ENCODE results near the gene AFP.

- TF ChIP-seq, protein P1, sequence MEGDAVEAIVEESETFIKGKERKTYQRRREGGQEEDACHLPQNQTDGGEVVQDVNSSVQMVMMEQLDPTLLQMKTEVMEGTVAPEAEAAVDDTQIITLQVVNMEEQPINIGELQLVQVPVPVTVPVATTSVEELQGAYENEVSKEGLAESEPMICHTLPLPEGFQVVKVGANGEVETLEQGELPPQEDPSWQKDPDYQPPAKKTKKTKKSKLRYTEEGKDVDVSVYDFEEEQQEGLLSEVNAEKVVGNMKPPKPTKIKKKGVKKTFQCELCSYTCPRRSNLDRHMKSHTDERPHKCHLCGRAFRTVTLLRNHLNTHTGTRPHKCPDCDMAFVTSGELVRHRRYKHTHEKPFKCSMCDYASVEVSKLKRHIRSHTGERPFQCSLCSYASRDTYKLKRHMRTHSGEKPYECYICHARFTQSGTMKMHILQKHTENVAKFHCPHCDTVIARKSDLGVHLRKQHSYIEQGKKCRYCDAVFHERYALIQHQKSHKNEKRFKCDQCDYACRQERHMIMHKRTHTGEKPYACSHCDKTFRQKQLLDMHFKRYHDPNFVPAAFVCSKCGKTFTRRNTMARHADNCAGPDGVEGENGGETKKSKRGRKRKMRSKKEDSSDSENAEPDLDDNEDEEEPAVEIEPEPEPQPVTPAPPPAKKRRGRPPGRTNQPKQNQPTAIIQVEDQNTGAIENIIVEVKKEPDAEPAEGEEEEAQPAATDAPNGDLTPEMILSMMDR (IDR thresholded peaks at IDR 0.05; ENCODE audit: poor library complexity): no peak
- TF ChIP-seq EZH2 (IDR thresholded peaks at IDR 0.05; ENCODE audit: borderline replicate concordance): no peak
Observed at GRCh38 chr4:73423184-73423583, 12.8 kb upstream of the AFP start.
